Endodermal cell (in vitro differentiated cells): ENCODE data around the gene KLF6. TPM values are rescaled to one million over a fixed set of nuclear protein-coding genes. Genes with fewer than 3 reads are reported as not detected.

ENCODE experiments used
- DNase-seq: peaks from one replicate; pipeline ENCODE4 v3.0.0-alpha.2; 2017
- H3K27ac ChIP-seq: 2 replicates; pipeline ENCODE4 v1.5.1; 2013; ENCODE audit warnings: mild to moderate bottlenecking, low read depth, low read length, moderate library complexity
- H3K27me3 ChIP-seq: 2 replicates; pipeline ENCODE4 v1.6.1; 2013; ENCODE audit warnings: mild to moderate bottlenecking, low read length, moderate library complexity; ENCODE audit not compliant: insufficient read depth, control insufficient read depth, poor library complexity, severe bottlenecking
- H3K36me3 ChIP-seq: 2 replicates; pipeline ENCODE4 v1.7.0; 2013; ENCODE audit warnings: mild to moderate bottlenecking, low read length, moderate library complexity; ENCODE audit not compliant: control insufficient read depth, insufficient read depth
- H3K4me1 ChIP-seq: one replicate; pipeline ENCODE4 v1.7.0; 2013; ENCODE audit warnings: low read length; ENCODE audit not compliant: control insufficient read depth, insufficient read depth
- H3K4me3 ChIP-seq: 2 replicates; pipeline ENCODE4 v1.5.1; 2013; ENCODE audit warnings: mild to moderate bottlenecking, low read length, moderate library complexity
- H3K9ac ChIP-seq: 2 replicates; pipeline ENCODE4 v1.6.1; 2013; ENCODE audit warnings: mild to moderate bottlenecking, low read length, moderate library complexity; ENCODE audit not compliant: poor library complexity, severe bottlenecking; ENCODE audit errors: extremely low read depth
- H3K9me3 ChIP-seq: 2 replicates; pipeline ENCODE4 v1.6.1; 2013; ENCODE audit warnings: mild to moderate bottlenecking, low read length, moderate library complexity; ENCODE audit not compliant: control insufficient read depth
- H3K27ac Mint-ChIP-seq: 2 replicates; pipeline ENCODE4 v1.8.0; 2020; ENCODE audit warnings: mixed read lengths
- H3K27me3 Mint-ChIP-seq: 2 replicates; pipeline ENCODE4 v1.8.0; 2021; ENCODE audit warnings: mild to moderate bottlenecking, mixed read lengths; ENCODE audit not compliant: insufficient read depth
- H3K36me3 Mint-ChIP-seq: 2 replicates; pipeline ENCODE4 v1.8.0; 2020; ENCODE audit warnings: low read depth, mixed read lengths
- H3K4me1 Mint-ChIP-seq: 2 replicates; pipeline ENCODE4 v1.8.0; 2020; ENCODE audit warnings: mixed read lengths
- H3K4me3 Mint-ChIP-seq: 2 replicates; pipeline ENCODE4 v1.8.0; 2020; ENCODE audit warnings: mild to moderate bottlenecking, moderate library complexity, mixed read lengths
- H3K9me3 Mint-ChIP-seq: 2 replicates; pipeline ENCODE4 v1.8.0; 2020; ENCODE audit warnings: mild to moderate bottlenecking, mixed read lengths
- CTCF ChIP-seq: fragments of 200-600 bp; sonication (generic); conservative IDR thresholded peaks from 2 replicates; pipeline ENCODE4 v1.5.0; 2021; ENCODE audit warnings: antibody characterized with exemption, mild to moderate bottlenecking
- WGBS, 2 experiments: methylation state at CpG; one replicate each; pipeline versions ENCODE4 v1.1.5 to v1.1.7; 2013; ENCODE audit warnings: missing lambda C conversion rate in 2 of 2, mixed read lengths in 1 of 2; ENCODE audit not compliant: insufficient coverage in 1 of 2, insufficient read length in 1 of 2; 5-methylcytosine and 5-hydroxymethylcytosine counted together
- total RNA-seq, 2 donors: library from RNA; stranded (reverse); fragmentation: NEBNext Ultra II Directional in 1 of 2; extraction: Animal tissue kit (Norgen Biotek cat#: 25700) in 1 of 2; gene quantifications; 2 replicates in 1 of 2; 3 replicates in 1 of 2; pipeline ENCODE4 v1.2.1, GENCODE V29; 2021

The KLF6 gene
- total RNA-seq, 2 donors from 2014 or later: 59.0 to 71.2 TPM

GRCh38 chr10:3782451-3783315 is 2.3 kb downstream of the KLF6 start:
- Mint-ChIP-seq H3K36me3 (peaks cover 58% of the 10 kb centered on the region), H3K4me3 (peak overlapping the region; percentile 92), H3K9me3 (no peaks in the 10 kb centered on the region), H3K27me3 (no peaks in the 10 kb centered on the region), H3K27ac (peak overlapping the region; percentile 99), H3K4me1 (peaks cover 59% of the 10 kb centered on the region)
- no peak for TF ChIP-seq CTCF
- peak; percentile 63 for DNase-seq
- Histone ChIP-seq H3K4me3 (peak overlapping the region; percentile 99), H3K4me1 (peaks cover 25% of the 10 kb centered on the region), H3K27ac (peak overlapping the region; percentile 95), H3K9ac (peak overlapping the region; percentile 99), H3K36me3 (peaks cover 61% of the 10 kb centered on the region), H3K9me3 (no peaks in the 10 kb centered on the region), H3K27me3 (no peaks in the 10 kb centered on the region)
- 14 to 21% methylated on average over 3 to 13 of the region's 13 CpGs for WGBS, 2 experiments

- peaks cover 57% of the 10 kb centered on the region for H3K4me1 Mint-ChIP-seq
- peaks cover 28% of the 10 kb centered on the region for H3K4me1 ChIP-seq
- peak overlapping the region; percentile 92 for H3K4me3 Mint-ChIP-seq
- no peak for TF ChIP-seq CTCF
- no peak for DNase-seq
- no peaks in the 10 kb centered on the region for H3K9me3 Mint-ChIP-seq
- H3K27ac ChIP-seq: no peak overlapping the region
- peak overlapping the region; percentile 99 for H3K27ac Mint-ChIP-seq
- H3K27me3 ChIP-seq: no peaks in the 10 kb centered on the region
- peak overlapping the region; percentile 99 for H3K4me3 ChIP-seq
- H3K9me3 ChIP-seq: no peaks in the 10 kb centered on the region
- peak overlapping the region; percentile 99 for H3K9ac ChIP-seq
- H3K36me3 ChIP-seq: peaks cover 66% of the 10 kb centered on the region
- H3K27me3 Mint-ChIP-seq: no peaks in the 10 kb centered on the region
- WGBS, 2 experiments: 76 to 82% methylated on average over 8 of the region's 8 CpGs
- peaks cover 62% of the 10 kb centered on the region for H3K36me3 Mint-ChIP-seq
Measured at GRCh38 chr10:3782146-3782450, 2.9 kb downstream of the KLF6 start.

- Mint-ChIP-seq H3K4me3 (peak overlapping the region; percentile 92), H3K27ac (peak overlapping the region; percentile 61), H3K4me1 (peaks cover 57% of the 10 kb centered on the region), H3K9me3 (no peaks in the 10 kb centered on the region), H3K27me3 (no peaks in the 10 kb centered on the region), H3K36me3 (peaks cover 67% of the 10 kb centered on the region)
- peak; percentile 67 for DNase-seq
- Histone ChIP-seq H3K27me3 (no peaks in the 10 kb centered on the region), H3K4me1 (peaks cover 31% of the 10 kb centered on the region), H3K4me3 (peak overlapping the region; percentile 99), H3K9ac (peak overlapping the region; percentile 99), H3K27ac (no peak overlapping the region), H3K9me3 (no peaks in the 10 kb centered on the region), H3K36me3 (peaks cover 71% of the 10 kb centered on the region)
- WGBS, 2 experiments: 88 to 89% methylated on average over 30 to 31 of the region's 31 CpGs
- peak; percentile 60 for TF ChIP-seq CTCF
Measured at GRCh38 chr10:3781468-3782145, 3.4 kb downstream of the KLF6 start.
